ENCODE data around the gene LKAAEAR1.

Gene LKAAEAR1

GRCh38 chr20:64050261-64051032, 33.8 kb downstream of the LKAAEAR1 start:
- no peak for DNase-seq (ENCODE audit: low spot score)

GRCh38 chr20:64049878-64050260, 34.3 kb downstream of the LKAAEAR1 start:
- DNase-seq (ENCODE audit: low spot score): no peak

DNA sequence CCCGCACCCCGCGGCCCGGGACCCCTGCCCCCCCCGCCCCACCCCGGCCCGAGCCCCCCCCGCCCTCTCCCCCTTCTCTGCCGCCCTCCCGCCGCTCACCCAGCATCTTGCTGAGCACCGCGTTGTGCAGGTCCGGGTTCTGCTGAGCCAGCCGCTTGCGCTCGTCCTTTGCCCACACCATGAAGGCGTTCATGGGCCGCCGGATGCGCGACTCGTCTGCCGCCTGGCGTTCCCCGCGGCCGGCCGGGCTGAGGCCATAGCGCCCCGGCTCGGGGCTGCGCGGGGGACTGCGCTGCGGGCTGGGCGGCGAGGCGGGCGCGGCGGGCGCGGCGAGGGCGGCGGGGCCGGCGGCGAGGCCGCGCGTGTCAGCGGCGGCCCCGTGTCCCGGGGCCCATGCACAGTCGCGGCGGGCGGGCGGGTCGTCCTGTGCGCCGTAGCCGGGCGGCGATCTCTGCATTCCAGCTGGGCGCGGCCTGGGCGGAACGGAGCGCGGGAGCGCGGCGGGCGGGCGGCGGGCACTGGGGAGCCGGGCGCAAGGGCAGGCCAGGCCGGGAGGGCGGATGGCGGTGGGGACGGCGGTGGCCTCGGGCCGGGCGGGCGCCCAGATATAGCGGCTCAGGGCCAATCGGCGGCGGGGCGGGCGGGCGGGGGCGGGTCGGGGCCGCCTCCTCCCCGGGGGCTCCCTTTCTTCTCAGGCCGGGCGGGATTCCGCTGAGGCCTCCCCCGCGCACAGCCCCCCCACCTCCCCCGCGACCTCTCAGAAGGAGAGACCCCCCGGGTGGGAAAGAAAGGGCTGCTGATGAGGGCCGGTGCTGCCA, 34.9 kb downstream of the LKAAEAR1 start, which contains the start of gene SOX18:
SOX18 (minus strand) TSS at position 580 of the 818 bp plus-strand sequence; CDS start at position 457, 123 bp downstream.
- peak; percentile 54 for DNase-seq (ENCODE audit: low spot score)

GRCh38 chr20:64048402-64049044, 35.7 kb downstream of the LKAAEAR1 start:
- DNase-seq (ENCODE audit: low spot score): no peak

- DNase-seq (ENCODE audit: low spot score): no peak
Measured at GRCh38 chr20:64047968-64048401, 36.2 kb downstream of the LKAAEAR1 start.

GRCh38 chr20:64047046-64047389, 37.2 kb downstream of the LKAAEAR1 start:
- no peak for DNase-seq (ENCODE audit: low spot score)

DNA sequence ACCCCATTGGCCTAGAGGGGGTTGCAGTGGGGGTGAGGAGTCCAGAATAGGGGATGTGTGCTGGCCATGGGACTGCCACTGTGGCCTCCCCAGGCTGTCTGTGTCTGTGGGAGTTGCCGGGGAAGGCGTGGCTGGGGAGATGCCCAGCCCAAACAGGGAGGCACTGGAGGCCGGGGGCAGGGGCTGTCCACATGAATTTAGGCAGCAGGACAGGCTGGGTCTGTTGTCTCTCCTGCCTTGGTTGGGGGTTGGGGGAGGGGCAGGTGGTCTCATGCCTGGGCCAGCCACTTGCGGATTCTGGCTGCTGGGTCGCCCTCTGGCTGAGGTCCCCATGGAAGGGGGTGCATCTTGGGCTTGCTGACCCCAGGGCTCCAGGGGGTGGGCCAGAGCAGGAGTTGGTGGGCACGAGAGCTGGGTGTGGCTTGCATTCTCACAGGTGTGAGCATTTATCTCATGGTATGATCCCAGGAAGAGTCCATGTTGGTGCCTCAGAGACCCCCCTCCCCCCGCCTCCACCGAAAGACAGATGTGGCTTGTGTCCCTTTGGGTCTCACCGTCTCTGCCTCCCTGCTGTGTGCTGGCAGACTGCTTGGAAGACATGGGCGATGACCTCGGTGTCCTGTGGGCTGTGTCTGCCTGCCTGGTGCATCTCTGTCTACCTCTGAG, 38.7 kb downstream of the LKAAEAR1 start:
- DNase-seq (ENCODE audit: low spot score): no peak

- peak; percentile 80 for DNase-seq (ENCODE audit: low spot score)
Measured at GRCh38 chr20:64044484-64045247, 39.5 kb downstream of the LKAAEAR1 start.

DNA sequence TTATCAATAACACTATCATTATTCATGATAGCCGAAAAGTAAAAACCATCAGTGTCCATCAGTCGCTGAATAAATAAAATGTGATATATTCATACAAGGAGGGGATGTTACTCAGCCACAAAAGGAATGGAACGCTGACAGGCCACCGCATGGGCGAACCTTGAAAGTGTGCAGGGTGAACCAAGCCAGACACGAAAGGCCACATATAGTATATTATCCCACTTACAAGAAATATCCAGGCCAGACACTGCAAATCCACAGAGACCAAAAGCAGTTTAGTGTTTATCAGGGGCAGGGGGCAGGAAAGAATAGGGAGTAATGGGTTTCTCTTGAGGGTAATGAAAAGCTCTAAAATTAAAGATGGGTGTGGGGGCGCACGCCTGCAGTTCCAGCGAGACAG, 40.4 kb downstream of the LKAAEAR1 start:
- no peak for DNase-seq (ENCODE audit: low spot score)

GRCh38 chr20:64042054-64042781, 42.0 kb downstream of the LKAAEAR1 start:
- no peak for DNase-seq (ENCODE audit: low spot score)

DNA sequence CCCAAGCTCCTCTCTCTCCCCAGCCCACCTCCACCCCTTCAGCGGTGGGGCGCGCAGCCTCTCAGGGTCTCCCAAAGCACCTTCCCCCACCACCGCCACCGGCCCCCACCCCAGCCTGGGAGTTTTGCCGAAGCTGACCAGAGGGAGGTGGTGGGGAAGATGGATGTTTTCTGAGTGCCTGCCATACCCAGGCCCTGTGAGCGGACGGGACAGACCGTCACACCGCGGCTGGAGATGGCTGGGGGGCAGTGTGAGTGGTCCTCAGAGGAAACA, 42.5 kb downstream of the LKAAEAR1 start:
- DNase-seq (ENCODE audit: low spot score): no peak

DNA sequence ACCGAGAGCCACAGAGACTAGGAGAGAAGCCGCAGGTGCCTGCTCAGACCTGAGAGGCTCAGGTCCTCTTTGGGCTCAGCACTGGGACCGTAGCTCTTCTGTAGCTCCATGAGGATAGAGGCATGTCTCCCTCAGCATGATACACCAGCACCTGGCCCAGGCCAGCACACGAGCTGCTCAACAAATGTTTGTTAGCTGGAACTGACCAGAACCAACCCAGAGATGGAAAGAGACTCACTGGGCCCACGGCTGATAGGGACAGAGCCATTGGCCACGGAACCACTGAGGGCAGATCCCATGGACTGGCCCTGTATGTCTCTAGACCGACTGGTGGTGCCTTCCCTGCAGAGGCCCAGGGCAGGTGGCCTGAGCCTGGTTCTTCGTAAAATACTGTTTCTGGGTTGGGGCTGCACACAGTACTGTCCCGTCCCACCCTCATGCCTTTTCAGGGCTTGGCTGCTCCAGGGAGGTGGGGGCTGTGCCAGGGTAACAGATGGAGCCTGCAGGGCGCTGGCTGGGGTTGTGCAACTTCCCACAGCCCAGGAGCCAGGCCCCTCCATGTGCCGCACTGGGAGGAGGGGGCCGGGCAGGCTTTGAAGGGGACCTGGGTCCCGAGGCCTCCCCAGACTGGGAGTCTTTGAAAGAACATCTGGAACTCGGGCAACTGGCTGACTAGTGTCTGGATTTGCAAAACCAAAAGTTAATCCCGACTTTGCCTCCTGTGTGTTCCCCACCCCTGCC, 43.0 kb downstream of the LKAAEAR1 start:
- DNase-seq (ENCODE audit: low spot score): peak; percentile 54

GRCh38 chr20:64040231-64041039, 43.8 kb downstream of the LKAAEAR1 start:
- DNase-seq (ENCODE audit: low spot score): no peak

GRCh38 chr20:64039293-64040160, 44.7 kb downstream of the LKAAEAR1 start:
- DNase-seq (ENCODE audit: low spot score): no peak

DNA sequence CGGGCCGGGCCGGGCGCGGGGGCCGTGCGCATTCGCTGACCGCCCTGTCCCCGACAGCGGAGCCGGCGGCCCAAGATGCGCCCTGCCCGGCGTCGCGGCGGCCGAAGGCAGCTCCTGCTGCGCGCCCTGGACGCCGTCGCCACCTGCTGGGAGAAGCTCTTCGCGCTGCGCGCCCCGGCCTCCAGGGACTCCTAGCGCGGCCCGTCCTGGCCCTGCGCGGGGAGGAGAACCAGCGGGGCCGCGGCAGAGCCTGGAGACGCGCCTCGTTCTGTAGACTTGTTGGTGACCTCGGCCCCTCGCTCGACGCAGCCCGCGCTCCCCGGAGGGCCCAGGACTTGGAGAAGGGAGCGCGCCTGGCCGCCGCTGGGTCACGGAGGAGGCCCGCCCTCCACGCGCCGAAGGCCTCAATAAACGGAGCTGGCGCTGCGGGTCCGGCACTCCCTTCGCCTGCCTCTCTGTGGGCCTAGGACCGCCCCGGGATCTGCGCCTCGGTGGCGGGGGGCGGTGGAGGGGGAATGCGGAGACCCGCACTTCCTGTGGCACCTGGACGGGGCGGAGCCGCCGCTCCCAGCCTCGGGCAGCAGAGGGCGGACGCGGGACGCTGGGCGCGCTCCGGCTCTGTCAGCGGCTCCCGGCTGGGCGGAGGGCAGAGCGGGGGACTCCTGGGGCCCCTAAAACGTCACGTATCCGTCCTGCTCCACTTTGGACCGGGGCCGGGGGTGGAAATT, 45.5 kb downstream of the LKAAEAR1 start:
- peak; percentile 90 for DNase-seq (ENCODE audit: low spot score)

DNA sequence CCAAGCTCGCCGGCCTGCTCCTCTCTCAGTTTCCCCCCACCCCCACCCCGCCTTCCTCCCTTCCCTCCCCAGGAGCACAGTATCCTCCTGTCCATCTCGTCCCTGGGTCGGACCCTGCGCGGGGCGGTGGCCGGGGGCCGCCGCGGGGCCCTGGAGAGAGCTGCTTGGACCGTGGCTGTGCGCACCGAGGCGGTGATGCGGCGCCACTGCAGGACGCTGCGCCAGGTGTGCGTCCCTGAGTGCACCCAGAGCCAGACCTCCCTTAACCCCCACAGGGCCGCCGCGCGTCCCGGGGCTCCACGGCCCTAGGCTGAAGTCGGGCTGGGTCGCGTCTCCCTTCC, 46.0 kb downstream of the LKAAEAR1 start:
- no peak for DNase-seq (ENCODE audit: low spot score)

- no peak for DNase-seq (ENCODE audit: low spot score)
Measured at GRCh38 chr20:64037498-64038213, 46.5 kb downstream of the LKAAEAR1 start.

Measured in GM03348 (cell line).